Measurements from ENCODE around the gene KATNAL1.

GRCh38 chr13:30266756-30267155, 40.6 kb downstream of the KATNAL1 start:
- TF ChIP-seq CTCF (IDR thresholded peaks at IDR 0.05; ENCODE audit: low read depth, low read length, poor library complexity, severe bottlenecking) (no peak), EZH2phosphoT487 (IDR thresholded peaks at IDR 0.05; ENCODE audit: borderline replicate concordance, low read length) (no peak)

Measured in DOHH2 (cell line).